ENCODE measurements around the gene TCF3. TPM values are rescaled to one million over a fixed set of nuclear protein-coding genes. Genes with fewer than 3 reads are reported as not detected.
A peak's percentile ranks its signal among the peaks of the same experiment; 100 is the strongest.

Gene TCF3
- total and polyA plus RNA-seq, 11 donors: 13.2 to 40.2 (median 22.3) TPM

DNA sequence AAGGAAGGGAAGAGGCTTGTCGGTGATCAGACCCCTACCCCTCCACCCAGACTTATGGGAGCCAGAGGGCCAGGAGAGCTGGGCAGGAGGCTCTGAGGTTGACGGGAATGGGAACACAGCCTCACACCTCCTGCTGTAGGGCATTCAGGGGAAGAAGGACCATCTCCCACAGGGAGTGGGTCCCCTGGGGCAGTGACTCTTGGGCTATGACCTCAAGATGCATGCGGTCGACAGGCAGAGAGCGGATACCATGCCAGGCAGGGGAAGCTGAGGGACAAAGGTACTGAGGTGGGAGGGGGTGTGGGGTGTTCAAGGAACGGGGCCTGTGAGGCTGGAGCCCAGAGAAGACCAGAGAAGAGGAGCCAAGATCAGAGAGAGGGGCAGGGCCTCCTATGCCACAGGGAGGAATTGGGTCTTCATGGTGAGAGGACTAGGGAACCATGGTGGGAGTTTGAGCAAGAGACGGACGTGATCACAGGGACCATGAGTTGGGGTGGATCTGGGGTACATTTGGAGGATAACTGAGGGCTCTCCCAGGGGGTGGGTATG is 4.6 kb upstream of the TCF3 start:
- TF ChIP-seq, protein P1, sequence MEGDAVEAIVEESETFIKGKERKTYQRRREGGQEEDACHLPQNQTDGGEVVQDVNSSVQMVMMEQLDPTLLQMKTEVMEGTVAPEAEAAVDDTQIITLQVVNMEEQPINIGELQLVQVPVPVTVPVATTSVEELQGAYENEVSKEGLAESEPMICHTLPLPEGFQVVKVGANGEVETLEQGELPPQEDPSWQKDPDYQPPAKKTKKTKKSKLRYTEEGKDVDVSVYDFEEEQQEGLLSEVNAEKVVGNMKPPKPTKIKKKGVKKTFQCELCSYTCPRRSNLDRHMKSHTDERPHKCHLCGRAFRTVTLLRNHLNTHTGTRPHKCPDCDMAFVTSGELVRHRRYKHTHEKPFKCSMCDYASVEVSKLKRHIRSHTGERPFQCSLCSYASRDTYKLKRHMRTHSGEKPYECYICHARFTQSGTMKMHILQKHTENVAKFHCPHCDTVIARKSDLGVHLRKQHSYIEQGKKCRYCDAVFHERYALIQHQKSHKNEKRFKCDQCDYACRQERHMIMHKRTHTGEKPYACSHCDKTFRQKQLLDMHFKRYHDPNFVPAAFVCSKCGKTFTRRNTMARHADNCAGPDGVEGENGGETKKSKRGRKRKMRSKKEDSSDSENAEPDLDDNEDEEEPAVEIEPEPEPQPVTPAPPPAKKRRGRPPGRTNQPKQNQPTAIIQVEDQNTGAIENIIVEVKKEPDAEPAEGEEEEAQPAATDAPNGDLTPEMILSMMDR (IDR thresholded peaks at IDR 0.05): no peak
- no peak for TF ChIP-seq POLR2A (IDR thresholded peaks at IDR 0.05)
- H3K4me3 ChIP-seq: no peak overlapping the region
- H3K36me3 ChIP-seq: no peaks in the 10 kb centered on the region
- peaks cover 0 to 8% (median 0%) of the 10 kb centered on the region in 12 donors for H3K4me1 ChIP-seq
- WGBS, 4 donors: 81 to 90% (median 84%) methylated on average over 8 of the region's 8 CpGs
- H3K27me3 ChIP-seq: peaks cover 0 to 10% (median 0%) of the 10 kb centered on the region in 9 donors
- intact Hi-C loops (cut with DNase I): loop anchor here in 1 of 10 donors (5.0 kb wide), 1 partner anchor 45 kb away; no protein-coding TSS in a partner anchor
- DNase-seq: no peak
- no peak overlapping the region for H3K27ac ChIP-seq
- H3K9me3 ChIP-seq: peaks cover 0 to under 1% (median 0%) of the 10 kb centered on the region in 12 donors
- no peak for ATAC-seq

- TF ChIP-seq, protein P1 (IDR thresholded peaks at IDR 0.05): no peak
- TF ChIP-seq POLR2A (IDR thresholded peaks at IDR 0.05): no peak
- Histone ChIP-seq H3K9me3 (no peaks in the 10 kb centered on the region), H3K4me1 (peaks cover 0 to 11% (median 3%) of the 10 kb centered on the region in 12 donors), H3K4me3 (no peak overlapping the region), H3K27ac (no peak overlapping the region), H3K27me3 (peaks cover 0 to 7% (median 0%) of the 10 kb centered on the region in 9 donors), H3K36me3 (no peaks in the 10 kb centered on the region)
- ATAC-seq (no peak), DNase-seq (peak in 2 of 5 donors; percentile 16 to 44)
- intact Hi-C loops (cut with DNase I): loop anchor here in 1 of 10 donors (5.0 kb wide), 1 partner anchor 44 kb away; no protein-coding TSS in a partner anchor
- WGBS, 4 donors: 78 to 84% (median 81%) methylated on average over 13 to 19 of the region's 19 CpGs
These were observed 3.7 kb upstream of the TCF3 start for GRCh38 chr19:1655987-1656608.

GRCh38 chr19:1655131-1655981 is 2.9 kb upstream of the TCF3 start:
- TF ChIP-seq, protein P1 (IDR thresholded peaks at IDR 0.05): no peak
- no peak for TF ChIP-seq POLR2A (IDR thresholded peaks at IDR 0.05)
- H3K36me3 ChIP-seq: no peaks in the 10 kb centered on the region
- peaks cover 0 to 7% (median 0%) of the 10 kb centered on the region in 9 donors for H3K27me3 ChIP-seq
- ATAC-seq (no peak), DNase-seq (peak in 2 of 5 donors; percentile 23 to 48)
- intact Hi-C loops (cut with DNase I): loop anchor here in 1 of 10 donors (5.0 kb wide), 1 partner anchor 43 kb away; no protein-coding TSS in a partner anchor
- H3K9me3 ChIP-seq: no peaks in the 10 kb centered on the region
- no peak overlapping the region for H3K4me3 ChIP-seq
- no peak overlapping the region for H3K27ac ChIP-seq
- H3K4me1 ChIP-seq: peaks cover 0 to 18% (median 10%) of the 10 kb centered on the region in 12 donors
- WGBS, 4 donors: 87 to 91% (median 89%) methylated on average over 24 to 34 of the region's 34 CpGs
